ENCODE data around the gene LYPD6B.

The LYPD6B gene

GRCh38 chr2:149063177-149063576, 24.7 kb downstream of the LYPD6B start:
- TF ChIP-seq, protein P1, sequence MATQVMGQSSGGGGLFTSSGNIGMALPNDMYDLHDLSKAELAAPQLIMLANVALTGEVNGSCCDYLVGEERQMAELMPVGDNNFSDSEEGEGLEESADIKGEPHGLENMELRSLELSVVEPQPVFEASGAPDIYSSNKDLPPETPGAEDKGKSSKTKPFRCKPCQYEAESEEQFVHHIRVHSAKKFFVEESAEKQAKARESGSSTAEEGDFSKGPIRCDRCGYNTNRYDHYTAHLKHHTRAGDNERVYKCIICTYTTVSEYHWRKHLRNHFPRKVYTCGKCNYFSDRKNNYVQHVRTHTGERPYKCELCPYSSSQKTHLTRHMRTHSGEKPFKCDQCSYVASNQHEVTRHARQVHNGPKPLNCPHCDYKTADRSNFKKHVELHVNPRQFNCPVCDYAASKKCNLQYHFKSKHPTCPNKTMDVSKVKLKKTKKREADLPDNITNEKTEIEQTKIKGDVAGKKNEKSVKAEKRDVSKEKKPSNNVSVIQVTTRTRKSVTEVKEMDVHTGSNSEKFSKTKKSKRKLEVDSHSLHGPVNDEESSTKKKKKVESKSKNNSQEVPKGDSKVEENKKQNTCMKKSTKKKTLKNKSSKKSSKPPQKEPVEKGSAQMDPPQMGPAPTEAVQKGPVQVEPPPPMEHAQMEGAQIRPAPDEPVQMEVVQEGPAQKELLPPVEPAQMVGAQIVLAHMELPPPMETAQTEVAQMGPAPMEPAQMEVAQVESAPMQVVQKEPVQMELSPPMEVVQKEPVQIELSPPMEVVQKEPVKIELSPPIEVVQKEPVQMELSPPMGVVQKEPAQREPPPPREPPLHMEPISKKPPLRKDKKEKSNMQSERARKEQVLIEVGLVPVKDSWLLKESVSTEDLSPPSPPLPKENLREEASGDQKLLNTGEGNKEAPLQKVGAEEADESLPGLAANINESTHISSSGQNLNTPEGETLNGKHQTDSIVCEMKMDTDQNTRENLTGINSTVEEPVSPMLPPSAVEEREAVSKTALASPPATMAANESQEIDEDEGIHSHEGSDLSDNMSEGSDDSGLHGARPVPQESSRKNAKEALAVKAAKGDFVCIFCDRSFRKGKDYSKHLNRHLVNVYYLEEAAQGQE (IDR thresholded peaks at IDR 0.05; ENCODE audit: insufficient replicate concordance, low read depth), result no peak
- TF ChIP-seq POLR2AphosphoS5 (IDR thresholded peaks at IDR 0.05; ENCODE audit: low read depth) (no peak), GABPA (IDR thresholded peaks at IDR 0.05; ENCODE audit: low read depth) (no peak), SPI1 (IDR thresholded peaks at IDR 0.05; ENCODE audit: borderline replicate concordance, low read depth) (no peak)
- TF ChIP-seq, protein P2, sequence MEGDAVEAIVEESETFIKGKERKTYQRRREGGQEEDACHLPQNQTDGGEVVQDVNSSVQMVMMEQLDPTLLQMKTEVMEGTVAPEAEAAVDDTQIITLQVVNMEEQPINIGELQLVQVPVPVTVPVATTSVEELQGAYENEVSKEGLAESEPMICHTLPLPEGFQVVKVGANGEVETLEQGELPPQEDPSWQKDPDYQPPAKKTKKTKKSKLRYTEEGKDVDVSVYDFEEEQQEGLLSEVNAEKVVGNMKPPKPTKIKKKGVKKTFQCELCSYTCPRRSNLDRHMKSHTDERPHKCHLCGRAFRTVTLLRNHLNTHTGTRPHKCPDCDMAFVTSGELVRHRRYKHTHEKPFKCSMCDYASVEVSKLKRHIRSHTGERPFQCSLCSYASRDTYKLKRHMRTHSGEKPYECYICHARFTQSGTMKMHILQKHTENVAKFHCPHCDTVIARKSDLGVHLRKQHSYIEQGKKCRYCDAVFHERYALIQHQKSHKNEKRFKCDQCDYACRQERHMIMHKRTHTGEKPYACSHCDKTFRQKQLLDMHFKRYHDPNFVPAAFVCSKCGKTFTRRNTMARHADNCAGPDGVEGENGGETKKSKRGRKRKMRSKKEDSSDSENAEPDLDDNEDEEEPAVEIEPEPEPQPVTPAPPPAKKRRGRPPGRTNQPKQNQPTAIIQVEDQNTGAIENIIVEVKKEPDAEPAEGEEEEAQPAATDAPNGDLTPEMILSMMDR (IDR thresholded peaks at IDR 0.05; ENCODE audit: insufficient read depth, low read length), result no peak
- Histone ChIP-seq H3K4me3 (replicated peaks; ENCODE audit: insufficient read depth, low read length) (no peak overlapping the region), H3K27ac (replicated peaks) (no peak overlapping the region), H3K27me3 (ENCODE audit: insufficient read depth, poor library complexity, severe bottlenecking) (no peaks in the 10 kb centered on the region)
- no peak for DNase-seq (ENCODE audit: low read depth in 1 of 2, low spot score in 1 of 2)

DNA sequence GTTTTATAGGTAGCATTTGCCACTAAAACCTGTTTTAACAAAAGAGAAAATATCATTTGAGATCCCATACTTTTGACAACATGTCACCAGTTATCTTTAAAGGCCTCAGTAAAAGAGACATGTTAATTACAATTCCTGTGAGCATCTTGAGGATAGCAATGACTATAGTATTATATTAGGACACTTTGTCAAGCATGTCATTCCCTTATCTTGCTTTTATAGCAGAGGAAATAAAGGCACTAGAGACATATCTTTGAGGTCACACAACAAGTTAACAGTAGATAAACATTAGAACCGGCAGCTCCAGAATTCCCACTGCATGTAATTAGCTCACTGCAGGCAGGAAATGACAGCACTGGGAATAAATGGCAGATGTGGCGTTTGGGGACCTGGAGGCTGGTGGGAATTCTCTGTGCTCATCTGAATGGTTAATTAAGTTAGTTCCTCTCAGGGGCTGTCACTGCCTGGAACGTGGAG, 25.9 kb downstream of the LYPD6B start:
- H3K27me3 ChIP-seq (ENCODE audit: insufficient read depth, poor library complexity, severe bottlenecking), result no peaks in the 10 kb centered on the region
- no peak overlapping the region for H3K27ac ChIP-seq (replicated peaks)
- DNase-seq (ENCODE audit: low read depth in 1 of 2, low spot score in 1 of 2), result no peak
- TF ChIP-seq, protein P2 (IDR thresholded peaks at IDR 0.05; ENCODE audit: insufficient read depth, low read length), result no peak
- TF ChIP-seq POLR2AphosphoS5 (IDR thresholded peaks at IDR 0.05; ENCODE audit: low read depth) (no peak), SPI1 (IDR thresholded peaks at IDR 0.05; ENCODE audit: borderline replicate concordance, low read depth) (no peak), GABPA (IDR thresholded peaks at IDR 0.05; ENCODE audit: low read depth) (no peak)
- TF ChIP-seq, protein P1 (IDR thresholded peaks at IDR 0.05; ENCODE audit: insufficient replicate concordance, low read depth), result no peak
- H3K4me3 ChIP-seq (replicated peaks; ENCODE audit: insufficient read depth, low read length), result no peak overlapping the region

DNA sequence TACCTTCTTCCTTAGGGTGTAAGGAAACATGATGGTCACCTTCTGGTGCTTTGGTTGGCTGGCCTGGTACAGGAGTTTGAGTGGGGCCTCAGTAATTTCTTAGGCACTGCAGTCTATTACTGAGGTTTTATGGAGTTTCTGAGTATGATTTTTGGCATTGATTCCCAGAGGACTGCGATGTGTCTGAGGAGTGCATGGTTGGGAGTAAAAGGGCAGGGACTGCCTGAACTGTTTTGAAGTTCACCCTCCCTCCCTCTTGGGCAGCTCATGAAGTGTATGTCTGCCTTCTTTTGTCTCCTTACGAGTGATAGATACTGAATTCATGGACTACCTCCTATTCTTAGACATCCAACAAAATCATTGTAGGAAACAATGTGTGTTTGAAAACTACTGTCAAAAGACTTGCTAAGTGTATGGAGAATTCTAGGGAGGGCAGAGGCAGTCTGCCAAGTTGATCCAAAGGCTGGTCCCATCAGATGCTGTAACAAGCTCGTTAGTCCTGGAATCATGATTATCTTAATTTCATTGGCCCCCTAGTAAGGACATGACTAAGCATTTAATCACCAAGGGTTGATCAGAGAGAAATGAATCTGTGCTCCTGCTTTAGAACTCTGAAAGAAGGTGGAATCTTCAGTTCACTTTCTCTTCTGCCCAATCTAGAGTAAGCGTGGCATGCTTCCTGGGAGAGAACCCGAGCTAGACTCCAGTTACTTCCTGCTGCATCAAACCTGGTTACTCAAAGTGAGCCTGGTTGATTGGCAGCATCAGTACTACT, 26.5 kb downstream of the LYPD6B start:
- DNase-seq (ENCODE audit: low read depth in 1 of 2, low spot score in 1 of 2), result no peak
- H3K27me3 ChIP-seq (ENCODE audit: insufficient read depth, poor library complexity, severe bottlenecking), result no peaks in the 10 kb centered on the region
- no peak overlapping the region for H3K27ac ChIP-seq (replicated peaks)
- H3K4me3 ChIP-seq (replicated peaks; ENCODE audit: insufficient read depth, low read length), result no peak overlapping the region
- TF ChIP-seq, protein P2 (IDR thresholded peaks at IDR 0.05; ENCODE audit: insufficient read depth, low read length), result no peak
- no peak for TF ChIP-seq POLR2AphosphoS5 (IDR thresholded peaks at IDR 0.05; ENCODE audit: low read depth)
- TF ChIP-seq SPI1 (IDR thresholded peaks at IDR 0.05; ENCODE audit: borderline replicate concordance, low read depth), result no peak
- TF ChIP-seq GABPA (IDR thresholded peaks at IDR 0.05; ENCODE audit: low read depth), result no peak
- TF ChIP-seq, protein P1 (IDR thresholded peaks at IDR 0.05; ENCODE audit: insufficient replicate concordance, low read depth), result no peak

Measured in HL-60 (cell line).